Astrocyte (in vitro differentiated cells and primary cell): Measurements from ENCODE around the gene ERMP1.
"Not testable (repeated sequence)": the region's sequence is repeated elsewhere in the genome, so short reads cannot be mapped to it uniquely, and the experiment has no call there.

Experiments
- EZH2 ChIP-seq: IDR thresholded peaks from 2 replicates; pipeline ENCODE4 v1.6.1; 2012; ENCODE audit warnings: mild to moderate bottlenecking, low read length, inconsistent platforms; ENCODE audit not compliant: insufficient read depth
- TF ChIP-seq, protein P1 (sequence below): IDR thresholded peaks from 2 replicates; pipeline ENCODE4 v1.5.1; 2011; ENCODE audit warnings: low read depth, mild to moderate bottlenecking, inconsistent platforms, low read length, moderate library complexity; ENCODE audit not compliant: insufficient read depth

DNA sequence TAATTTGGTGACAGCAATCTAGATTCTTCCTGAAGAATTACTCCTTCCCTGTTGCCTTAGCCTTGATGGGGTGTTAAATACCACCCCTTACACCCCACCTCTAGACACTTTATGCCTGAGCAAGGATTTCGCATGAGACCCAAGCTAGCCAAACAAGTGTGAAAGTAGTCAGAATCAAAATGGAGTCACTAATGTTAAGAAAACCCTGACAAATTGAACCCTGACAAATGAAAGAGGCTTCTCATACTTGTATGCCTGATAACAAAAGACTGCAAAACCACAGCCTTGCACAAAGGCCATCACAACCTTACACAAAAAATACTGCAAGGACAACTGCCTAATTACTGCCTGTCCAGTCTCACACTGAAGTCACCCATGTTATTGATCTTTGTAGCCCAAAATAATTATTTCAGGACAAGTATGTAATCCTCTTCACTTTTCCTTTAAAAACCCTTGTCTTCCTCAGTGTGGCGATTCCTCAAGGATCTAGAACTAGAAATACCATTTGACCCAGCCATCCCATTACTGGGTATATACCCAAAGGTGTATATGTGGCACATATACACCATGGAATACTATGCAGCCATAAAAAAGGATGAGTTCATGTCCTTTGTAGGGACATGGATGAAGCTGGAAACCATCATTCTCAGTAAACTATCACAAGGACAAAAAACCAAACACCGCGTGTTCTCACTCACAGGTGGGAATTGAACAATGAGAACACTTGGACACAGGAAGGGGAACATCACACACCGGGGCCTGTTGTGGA lies 49.5 kb upstream of the ERMP1 start:
- TF ChIP-seq, protein P1, sequence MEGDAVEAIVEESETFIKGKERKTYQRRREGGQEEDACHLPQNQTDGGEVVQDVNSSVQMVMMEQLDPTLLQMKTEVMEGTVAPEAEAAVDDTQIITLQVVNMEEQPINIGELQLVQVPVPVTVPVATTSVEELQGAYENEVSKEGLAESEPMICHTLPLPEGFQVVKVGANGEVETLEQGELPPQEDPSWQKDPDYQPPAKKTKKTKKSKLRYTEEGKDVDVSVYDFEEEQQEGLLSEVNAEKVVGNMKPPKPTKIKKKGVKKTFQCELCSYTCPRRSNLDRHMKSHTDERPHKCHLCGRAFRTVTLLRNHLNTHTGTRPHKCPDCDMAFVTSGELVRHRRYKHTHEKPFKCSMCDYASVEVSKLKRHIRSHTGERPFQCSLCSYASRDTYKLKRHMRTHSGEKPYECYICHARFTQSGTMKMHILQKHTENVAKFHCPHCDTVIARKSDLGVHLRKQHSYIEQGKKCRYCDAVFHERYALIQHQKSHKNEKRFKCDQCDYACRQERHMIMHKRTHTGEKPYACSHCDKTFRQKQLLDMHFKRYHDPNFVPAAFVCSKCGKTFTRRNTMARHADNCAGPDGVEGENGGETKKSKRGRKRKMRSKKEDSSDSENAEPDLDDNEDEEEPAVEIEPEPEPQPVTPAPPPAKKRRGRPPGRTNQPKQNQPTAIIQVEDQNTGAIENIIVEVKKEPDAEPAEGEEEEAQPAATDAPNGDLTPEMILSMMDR = not testable (repeated sequence)
- TF ChIP-seq EZH2 = not testable (repeated sequence)
